ENCODE measurements around the gene UTP14C.
A peak's percentile ranks its signal among the peaks of the same experiment; 100 is the strongest.
"Not testable (repeated sequence)": the region's sequence is repeated elsewhere in the genome, so short reads cannot be mapped to it uniquely, and the experiment has no call there.

UTP14C gene

DNA sequence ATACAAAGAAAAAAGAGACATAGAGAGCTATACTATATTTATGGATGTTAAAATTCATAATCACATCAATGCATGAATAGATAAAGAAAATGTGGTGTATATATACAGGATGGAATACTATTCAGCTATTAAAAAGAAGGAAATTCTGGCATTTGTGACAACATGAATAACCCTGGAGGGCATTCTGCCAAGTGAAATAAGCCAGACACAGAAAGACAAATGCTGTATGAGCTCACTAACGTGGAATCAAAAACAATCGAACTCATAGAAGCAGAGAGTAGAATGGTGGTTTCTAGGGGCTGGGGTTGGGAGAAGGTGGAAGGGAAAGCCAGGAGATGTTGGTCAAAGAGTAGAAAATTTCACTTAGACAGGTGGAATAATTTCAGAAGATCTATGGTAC is 24.0 kb downstream of the UTP14C start:
- TF ChIP-seq, protein P1, sequence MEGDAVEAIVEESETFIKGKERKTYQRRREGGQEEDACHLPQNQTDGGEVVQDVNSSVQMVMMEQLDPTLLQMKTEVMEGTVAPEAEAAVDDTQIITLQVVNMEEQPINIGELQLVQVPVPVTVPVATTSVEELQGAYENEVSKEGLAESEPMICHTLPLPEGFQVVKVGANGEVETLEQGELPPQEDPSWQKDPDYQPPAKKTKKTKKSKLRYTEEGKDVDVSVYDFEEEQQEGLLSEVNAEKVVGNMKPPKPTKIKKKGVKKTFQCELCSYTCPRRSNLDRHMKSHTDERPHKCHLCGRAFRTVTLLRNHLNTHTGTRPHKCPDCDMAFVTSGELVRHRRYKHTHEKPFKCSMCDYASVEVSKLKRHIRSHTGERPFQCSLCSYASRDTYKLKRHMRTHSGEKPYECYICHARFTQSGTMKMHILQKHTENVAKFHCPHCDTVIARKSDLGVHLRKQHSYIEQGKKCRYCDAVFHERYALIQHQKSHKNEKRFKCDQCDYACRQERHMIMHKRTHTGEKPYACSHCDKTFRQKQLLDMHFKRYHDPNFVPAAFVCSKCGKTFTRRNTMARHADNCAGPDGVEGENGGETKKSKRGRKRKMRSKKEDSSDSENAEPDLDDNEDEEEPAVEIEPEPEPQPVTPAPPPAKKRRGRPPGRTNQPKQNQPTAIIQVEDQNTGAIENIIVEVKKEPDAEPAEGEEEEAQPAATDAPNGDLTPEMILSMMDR (IDR thresholded peaks at IDR 0.05; ENCODE audit: insufficient read depth, low read depth, low read length, missing control alignments) = no peak
- no peak for DNase-seq (ENCODE audit: low read depth)
- no peak overlapping the region for H3K4me3 ChIP-seq (ENCODE audit: low read length)

DNA sequence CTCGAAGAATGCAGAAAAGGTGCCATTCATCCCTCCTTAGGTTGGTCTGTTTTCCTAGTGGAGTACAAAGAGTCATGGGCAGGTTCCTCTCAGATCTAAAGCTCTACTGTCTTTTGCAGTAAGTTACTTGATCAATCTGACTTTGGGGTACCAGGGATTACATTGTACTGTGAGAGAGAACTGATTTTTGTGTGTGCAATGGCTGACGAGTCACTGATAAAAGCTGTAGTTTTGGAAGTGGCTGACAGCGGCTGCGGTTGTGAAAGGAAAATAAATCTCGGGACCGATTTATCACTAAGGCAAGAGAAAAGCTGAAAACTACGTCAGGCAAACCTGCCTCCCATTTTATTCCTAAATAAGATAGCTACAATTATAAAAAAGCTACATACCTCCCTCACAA is 26.9 kb downstream of the UTP14C start:
- no peak for DNase-seq (ENCODE audit: low read depth)
- no peak overlapping the region for H3K4me3 ChIP-seq (ENCODE audit: low read length)
- TF ChIP-seq, protein P1 (IDR thresholded peaks at IDR 0.05; ENCODE audit: insufficient read depth, low read depth, low read length, missing control alignments) = no peak

DNA sequence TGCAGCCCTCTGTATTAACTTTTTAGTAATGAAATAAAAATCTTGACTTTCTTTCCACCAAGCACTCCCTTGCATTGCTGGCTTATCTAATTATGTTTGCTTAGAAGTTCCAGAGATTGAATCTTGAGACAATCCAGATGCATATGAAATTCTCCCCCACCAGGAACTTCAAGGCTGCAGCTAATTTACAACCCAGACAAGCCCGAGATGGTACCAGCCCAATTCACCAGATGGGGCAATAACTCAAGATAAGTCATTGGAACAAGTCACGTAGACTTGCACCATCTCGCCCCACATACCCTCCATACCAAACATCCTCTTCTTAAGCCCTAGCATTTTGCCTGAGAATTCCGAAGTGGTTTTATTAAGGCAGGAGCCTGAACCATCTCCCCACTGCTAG is 29.0 kb downstream of the UTP14C start:
- TF ChIP-seq, protein P1 (IDR thresholded peaks at IDR 0.05; ENCODE audit: insufficient read depth, low read depth, low read length, missing control alignments) = no peak
- no peak overlapping the region for H3K4me3 ChIP-seq (ENCODE audit: low read length)
- peak; percentile 37 for DNase-seq (ENCODE audit: low read depth)

DNA sequence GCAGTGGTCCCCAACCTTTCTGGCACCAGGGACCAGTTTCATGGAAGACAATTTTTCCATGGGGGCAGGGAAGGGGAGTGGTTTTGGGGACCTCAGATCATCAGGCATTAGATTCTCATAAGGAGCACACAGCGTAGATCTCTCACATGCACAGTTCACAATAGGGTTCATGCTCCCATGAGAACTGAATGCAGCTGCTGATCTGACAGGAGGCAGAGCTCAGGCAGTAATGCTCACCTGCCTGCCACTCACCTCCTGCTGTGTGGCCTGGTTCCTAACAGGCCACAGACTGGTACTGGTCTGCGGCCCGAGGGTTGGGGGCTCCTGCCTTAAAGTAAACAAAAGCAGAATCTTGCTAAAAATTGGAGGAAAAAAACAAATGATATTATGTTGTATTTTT is 36.6 kb downstream of the UTP14C start:
- H3K4me3 ChIP-seq (ENCODE audit: low read length); DNase-seq (ENCODE audit: low read depth): not testable (repeated sequence)

DNA sequence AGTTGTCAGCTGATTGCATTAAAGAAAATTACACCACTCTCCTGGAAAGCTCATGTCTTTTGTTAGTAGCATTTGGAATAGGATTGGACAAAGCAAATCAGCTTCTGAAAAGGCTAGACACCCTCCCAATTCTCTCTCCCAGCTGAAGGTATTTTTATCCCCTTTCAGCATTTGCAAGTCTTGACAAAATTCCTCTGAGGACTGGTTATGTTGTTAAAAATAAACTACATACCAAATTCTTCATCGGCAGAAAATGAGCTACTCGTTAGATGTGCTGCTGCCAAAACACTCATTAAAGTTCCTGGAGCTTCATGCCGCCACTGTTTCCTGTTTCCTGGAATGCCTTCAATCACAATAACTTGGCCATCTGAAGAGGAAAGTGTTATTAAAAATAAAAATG is 37.1 kb downstream of the UTP14C start:
- H3K4me3 ChIP-seq (ENCODE audit: low read length) = no peak overlapping the region
- peak; percentile 15 for DNase-seq (ENCODE audit: low read depth)
- TF ChIP-seq, protein P1 (IDR thresholded peaks at IDR 0.05; ENCODE audit: insufficient read depth, low read depth, low read length, missing control alignments) = no peak

DNA sequence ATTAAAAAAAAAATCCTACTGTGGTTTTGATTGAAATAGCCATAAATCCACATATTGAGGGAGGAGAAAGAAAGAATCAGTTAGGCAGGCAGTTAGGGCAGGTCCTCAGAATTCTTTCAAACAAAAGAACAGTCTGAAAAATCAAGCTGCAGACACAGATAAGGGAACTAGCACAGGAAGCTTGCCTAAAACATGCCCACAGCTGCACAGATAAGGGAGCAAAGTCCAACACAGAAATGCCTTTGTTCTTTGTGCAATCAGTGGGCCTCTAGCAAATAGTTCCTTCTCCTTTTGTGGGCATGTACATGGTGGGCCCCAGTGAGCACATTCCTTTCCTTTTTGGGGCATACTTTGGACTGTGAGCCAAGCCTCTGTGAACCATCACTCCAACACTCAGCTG is 42.7 kb downstream of the UTP14C start:
- TF ChIP-seq, protein P1 (IDR thresholded peaks at IDR 0.05; ENCODE audit: insufficient read depth, low read depth, low read length, missing control alignments) = no peak
- DNase-seq (ENCODE audit: low read depth) = peak; percentile 9
- no peak overlapping the region for H3K4me3 ChIP-seq (ENCODE audit: low read length)

DNA sequence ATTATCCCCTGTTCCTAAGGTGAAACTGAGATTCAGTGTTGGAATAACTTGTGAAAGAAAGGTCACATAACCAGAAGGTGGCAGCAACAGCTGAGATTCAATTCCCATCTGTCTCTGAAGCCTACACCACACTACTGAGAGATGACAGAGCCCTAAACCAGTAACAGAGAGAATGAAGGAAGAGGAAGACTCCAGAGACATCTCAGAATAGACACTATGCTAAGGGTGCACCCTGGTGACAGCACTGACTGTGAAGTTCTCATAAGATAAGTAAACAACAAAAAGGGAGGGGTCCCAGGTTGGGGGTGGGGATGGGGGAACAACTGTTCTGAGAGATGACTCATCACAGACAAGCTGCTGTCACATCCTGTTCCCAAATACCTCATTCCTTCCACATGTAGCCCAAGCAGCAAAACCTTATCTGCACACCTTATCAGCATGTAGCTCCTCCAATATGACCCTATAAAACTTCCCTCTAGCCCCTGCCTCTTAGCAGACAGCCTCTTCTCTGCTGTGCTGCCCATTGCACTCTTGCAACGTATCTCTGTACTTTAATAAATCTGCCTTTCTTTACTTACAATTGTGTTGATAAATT is 46.5 kb downstream of the UTP14C start:
- DNase-seq (ENCODE audit: low read depth) = peak; percentile 52
- TF ChIP-seq, protein P1 (IDR thresholded peaks at IDR 0.05; ENCODE audit: insufficient read depth, low read depth, low read length, missing control alignments) = peak; percentile 29
- no peak overlapping the region for H3K4me3 ChIP-seq (ENCODE audit: low read length)
